ENCODE data around the gene NDUFC1.

The NDUFC1 gene

GRCh38 chr4:139246166-139246565, 56.1 kb downstream of the NDUFC1 start:
- DNase-seq, result no peak

GRCh38 chr4:139245590-139245989, 56.7 kb downstream of the NDUFC1 start:
- no peak for DNase-seq

- DNase-seq, result no peak
These were observed 58.6 kb downstream of the NDUFC1 start for GRCh38 chr4:139243448-139244365.

- no peak for DNase-seq
These were observed 59.7 kb downstream of the NDUFC1 start for GRCh38 chr4:139242511-139243051.

GRCh38 chr4:139241784-139242151, 60.5 kb downstream of the NDUFC1 start:
- no peak for DNase-seq

- DNase-seq, result no peak
These were observed 61.0 kb downstream of the NDUFC1 start for GRCh38 chr4:139241086-139241783.

Measured in activated CD4-positive, alpha-beta T cell treated with anti-CD3 and anti-CD28 coated beads for 1 hour (primary cell).